ENCODE results near the gene DUSP3.

Gene DUSP3

GRCh38 chr17:43778337-43779144 lies at the start of gene DUSP3:
Gene DUSP3, minus strand, starts transcription at chr17:43778977. Its CDS starts 53 bp downstream, at chr17:43778924.
- Histone ChIP-seq H3K27ac (ENCODE audit: low read length) (peak within 1 kb of the TSS; percentile 35), H3K27me3 (ENCODE audit: low read depth, low read length) (peaks cover 29% of the 10 kb centered on the region), H3K4me1 (ENCODE audit: low read length) (peaks cover 5% of the 10 kb centered on the region), H3K9ac (ENCODE audit: low read length) (peak within 1 kb of the TSS; percentile 82), H2AFZ (ENCODE audit: low read depth, low read length) (peak within 1 kb of the TSS; percentile 92), H3K9me3 (ENCODE audit: insufficient read depth, low read length) (no peaks in the 10 kb centered on the region), H3K4me2 (ENCODE audit: low read length) (peak within 1 kb of the TSS; percentile 99), H3K79me2 (ENCODE audit: low read length) (no peaks in the 10 kb centered on the region), H3K4me3 (ENCODE audit: low read length) (peak within 1 kb of the TSS; percentile 95), H4K20me1 (ENCODE audit: insufficient read depth, low read length) (no peaks in the 10 kb centered on the region), H3K36me3 (replicated peaks; ENCODE audit: low read depth, low read length) (peaks cover 8% of the 10 kb centered on the region)
- TF ChIP-seq, protein P1, sequence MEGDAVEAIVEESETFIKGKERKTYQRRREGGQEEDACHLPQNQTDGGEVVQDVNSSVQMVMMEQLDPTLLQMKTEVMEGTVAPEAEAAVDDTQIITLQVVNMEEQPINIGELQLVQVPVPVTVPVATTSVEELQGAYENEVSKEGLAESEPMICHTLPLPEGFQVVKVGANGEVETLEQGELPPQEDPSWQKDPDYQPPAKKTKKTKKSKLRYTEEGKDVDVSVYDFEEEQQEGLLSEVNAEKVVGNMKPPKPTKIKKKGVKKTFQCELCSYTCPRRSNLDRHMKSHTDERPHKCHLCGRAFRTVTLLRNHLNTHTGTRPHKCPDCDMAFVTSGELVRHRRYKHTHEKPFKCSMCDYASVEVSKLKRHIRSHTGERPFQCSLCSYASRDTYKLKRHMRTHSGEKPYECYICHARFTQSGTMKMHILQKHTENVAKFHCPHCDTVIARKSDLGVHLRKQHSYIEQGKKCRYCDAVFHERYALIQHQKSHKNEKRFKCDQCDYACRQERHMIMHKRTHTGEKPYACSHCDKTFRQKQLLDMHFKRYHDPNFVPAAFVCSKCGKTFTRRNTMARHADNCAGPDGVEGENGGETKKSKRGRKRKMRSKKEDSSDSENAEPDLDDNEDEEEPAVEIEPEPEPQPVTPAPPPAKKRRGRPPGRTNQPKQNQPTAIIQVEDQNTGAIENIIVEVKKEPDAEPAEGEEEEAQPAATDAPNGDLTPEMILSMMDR (IDR thresholded peaks at IDR 0.05; ENCODE audit: low read depth, low read length): no peak
- no peak for TF ChIP-seq EZH2phosphoT487 (IDR thresholded peaks at IDR 0.05; ENCODE audit: low read depth)

DNA sequence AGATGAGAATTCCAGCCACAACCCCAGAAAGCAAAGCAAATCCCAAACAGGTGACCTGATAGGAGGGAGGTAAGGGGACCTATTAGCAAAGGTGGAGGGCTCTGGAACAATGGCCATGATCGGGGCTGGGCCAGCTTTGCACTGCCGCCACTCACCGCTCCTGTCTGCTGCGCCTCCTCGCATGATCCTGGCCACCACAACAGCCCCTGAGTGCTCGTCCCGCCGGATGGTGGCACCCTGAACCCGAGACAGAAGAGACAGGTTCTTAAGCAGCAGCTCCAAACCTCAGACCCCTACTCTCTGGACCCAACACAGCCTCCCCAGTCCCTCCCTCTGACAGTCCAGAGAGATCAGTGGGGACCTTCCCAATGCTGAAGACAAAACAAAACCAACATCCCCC lies 48.8 kb upstream of the DUSP3 start:
- no peak overlapping the region for H2AFZ ChIP-seq (ENCODE audit: low read depth, low read length)
- no peak overlapping the region for H3K27ac ChIP-seq (ENCODE audit: low read length)
- H3K27me3 ChIP-seq (ENCODE audit: low read depth, low read length): peaks cover 5% of the 10 kb centered on the region; the same call in 1 of the 2 replicates
- no peaks in the 10 kb centered on the region for H3K36me3 ChIP-seq (replicated peaks; ENCODE audit: low read depth, low read length)
- H3K4me2 ChIP-seq (ENCODE audit: low read length): no peak overlapping the region
- peaks cover 8% of the 10 kb centered on the region for H3K4me1 ChIP-seq (ENCODE audit: low read length)
- no peaks in the 10 kb centered on the region for H4K20me1 ChIP-seq (ENCODE audit: insufficient read depth, low read length)
- H3K4me3 ChIP-seq (ENCODE audit: low read length): no peak overlapping the region
- no peak overlapping the region for H3K9ac ChIP-seq (ENCODE audit: low read length)
- TF ChIP-seq EZH2phosphoT487 (IDR thresholded peaks at IDR 0.05; ENCODE audit: low read depth): no peak
- TF ChIP-seq, protein P1 (IDR thresholded peaks at IDR 0.05; ENCODE audit: low read depth, low read length): no peak
- H3K9me3 ChIP-seq (ENCODE audit: insufficient read depth, low read length): no peaks in the 10 kb centered on the region
- no peaks in the 10 kb centered on the region for H3K79me2 ChIP-seq (ENCODE audit: low read length)

DNA sequence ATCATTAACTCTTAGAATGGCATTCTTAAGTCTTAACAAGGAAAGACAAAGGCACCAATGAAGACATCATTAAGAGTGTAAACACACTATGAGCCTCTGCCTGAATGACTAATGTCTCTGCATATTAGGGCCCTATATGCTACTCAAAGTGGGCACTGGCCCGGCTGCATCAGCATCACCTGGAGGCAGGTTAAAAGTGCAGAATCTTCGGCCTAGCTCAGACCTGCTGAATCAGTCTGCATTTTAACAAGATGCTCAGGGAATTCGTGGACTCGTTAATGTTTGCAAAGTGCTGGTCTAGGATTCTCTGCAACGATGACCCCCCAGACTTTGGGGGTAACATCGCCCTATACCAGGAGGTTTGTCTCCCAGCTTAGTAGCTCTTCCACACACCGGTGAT lies 47.4 kb upstream of the DUSP3 start:
- H3K9ac ChIP-seq (ENCODE audit: low read length): no peak overlapping the region
- H4K20me1 ChIP-seq (ENCODE audit: insufficient read depth, low read length): no peaks in the 10 kb centered on the region
- H3K4me3 ChIP-seq (ENCODE audit: low read length): no peak overlapping the region
- no peak overlapping the region for H3K27ac ChIP-seq (ENCODE audit: low read length)
- H3K27me3 ChIP-seq (ENCODE audit: low read depth, low read length): peaks cover 5% of the 10 kb centered on the region; the same call in 1 of the 2 replicates
- H3K79me2 ChIP-seq (ENCODE audit: low read length): no peaks in the 10 kb centered on the region
- TF ChIP-seq, protein P1 (IDR thresholded peaks at IDR 0.05; ENCODE audit: low read depth, low read length): no peak
- no peak for TF ChIP-seq EZH2phosphoT487 (IDR thresholded peaks at IDR 0.05; ENCODE audit: low read depth)
- no peak overlapping the region for H2AFZ ChIP-seq (ENCODE audit: low read depth, low read length)
- no peaks in the 10 kb centered on the region for H3K36me3 ChIP-seq (replicated peaks; ENCODE audit: low read depth, low read length)
- no peak overlapping the region for H3K4me2 ChIP-seq (ENCODE audit: low read length)
- H3K9me3 ChIP-seq (ENCODE audit: insufficient read depth, low read length): no peaks in the 10 kb centered on the region
- H3K4me1 ChIP-seq (ENCODE audit: low read length): peaks cover 8% of the 10 kb centered on the region

- Histone ChIP-seq H3K27ac (ENCODE audit: low read length) (no peak overlapping the region), H4K20me1 (ENCODE audit: insufficient read depth, low read length) (no peaks in the 10 kb centered on the region), H3K9me3 (ENCODE audit: insufficient read depth, low read length) (no peaks in the 10 kb centered on the region), H2AFZ (ENCODE audit: low read depth, low read length) (no peak overlapping the region), H3K9ac (ENCODE audit: low read length) (no peak overlapping the region), H3K36me3 (replicated peaks; ENCODE audit: low read depth, low read length) (no peaks in the 10 kb centered on the region), H3K4me3 (ENCODE audit: low read length) (no peak overlapping the region), H3K79me2 (ENCODE audit: low read length) (no peaks in the 10 kb centered on the region), H3K27me3 (ENCODE audit: low read depth, low read length) (no peaks in the 10 kb centered on the region; the same call in 1 of the 2 replicates), H3K4me2 (ENCODE audit: low read length) (no peak overlapping the region), H3K4me1 (ENCODE audit: low read length) (peaks cover 4% of the 10 kb centered on the region)
- TF ChIP-seq, protein P1 (IDR thresholded peaks at IDR 0.05; ENCODE audit: low read depth, low read length): no peak
- no peak for TF ChIP-seq EZH2phosphoT487 (IDR thresholded peaks at IDR 0.05; ENCODE audit: low read depth)
These were observed 46.8 kb upstream of the DUSP3 start for GRCh38 chr17:43825567-43825966.
